ENCODE measurements around the gene ALPK1.
"Not testable (repeated sequence)": the region's sequence is repeated elsewhere in the genome, so short reads cannot be mapped to it uniquely, and the experiment has no call there.

Gene ALPK1

GRCh38 chr4:112453321-112453720 is 156.2 kb downstream of the ALPK1 start:
- DNase-seq (ENCODE audit: low spot score): no peak

GRCh38 chr4:112472318-112472717 is 175.1 kb downstream of the ALPK1 start:
- no peak for DNase-seq (ENCODE audit: low spot score)

GRCh38 chr4:112473985-112474384 is 176.8 kb downstream of the ALPK1 start:
- no peak for DNase-seq (ENCODE audit: low spot score)

DNA sequence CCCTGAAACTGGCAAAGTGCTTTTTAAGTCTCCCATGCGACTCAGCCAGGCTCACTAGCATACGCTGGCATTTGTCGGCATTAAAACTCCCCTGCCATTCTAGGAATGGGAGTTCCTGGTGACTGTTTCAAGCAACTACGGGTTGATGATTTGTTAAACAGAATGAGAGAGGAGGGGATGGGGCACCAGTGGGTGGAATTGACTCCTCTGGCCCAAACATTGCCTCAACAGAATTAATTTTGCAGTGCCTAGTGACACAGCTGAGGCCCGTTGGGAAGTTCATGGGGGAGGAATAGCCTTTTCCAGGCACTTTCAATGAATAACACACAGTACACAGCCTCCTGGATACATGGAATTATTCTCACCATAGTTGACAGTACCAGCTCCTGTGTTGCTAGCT is 188.8 kb downstream of the ALPK1 start:
- no peak for DNase-seq (ENCODE audit: low spot score)

DNA sequence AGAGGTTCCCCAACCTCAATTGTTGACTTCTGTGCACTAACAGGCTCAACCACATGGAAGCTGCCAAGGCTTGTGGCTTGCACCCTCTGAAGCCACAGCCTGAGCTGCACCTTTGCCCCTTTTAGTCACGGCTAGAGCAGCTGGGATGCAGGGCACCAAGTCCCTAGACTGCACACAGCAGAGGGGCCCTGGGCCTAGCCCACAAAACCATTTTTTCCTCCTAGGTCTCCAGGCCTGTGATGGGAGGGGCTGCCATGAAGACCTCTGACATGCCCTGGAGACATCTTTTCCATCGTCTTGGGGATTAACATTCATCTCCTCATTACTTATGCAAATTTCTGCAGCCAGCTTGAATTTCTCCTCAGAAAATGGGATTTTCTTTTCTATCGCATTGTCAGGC is 193.6 kb downstream of the ALPK1 start:
- DNase-seq (ENCODE audit: low spot score): not testable (repeated sequence)
